Left cardiac atrium (tissue), 4 donors: ENCODE data around the gene PIK3R6. TPM values are rescaled to one million over a fixed set of nuclear protein-coding genes. Genes with fewer than 3 reads are reported as not detected.
"Not testable (repeated sequence)": the region's sequence is repeated elsewhere in the genome, so short reads cannot be mapped to it uniquely, and the experiment has no call there.

Experiments used
- ATAC-seq, 2 donors: fragments of 200-7000 bp; cut with Tn5 transposase; one replicate each; pipeline ENCODE4 v1.9.1; 2020; ENCODE audit warnings: mild to moderate bottlenecking in 2 of 2, moderate library complexity in 2 of 2
- DNase-seq: peaks from one replicate; pipeline ENCODE4 v3.0.0-alpha.2; 2020
- intact Hi-C, 2 donors: fragments of 100-400 bp; cut with DNase I; formaldehyde crosslinking; loops; one replicate each; pipeline versions ENCODE4 v1.14.1 to v1.15.1; 2022 to 2023
- total RNA-seq, 2 donors: library from RNA; stranded (reverse); fragmentation: NEBNext Ultra II Directional; extraction: Animal tissue kit (Norgen Biotek cat#: 25700); gene quantifications; one replicate each; pipeline ENCODE4 v1.2.1, GENCODE V29; 2021
- donor health status: DM: no; HTN: yes; CAD: no.
- donor health status: DM: no; HTN: yes; CAD: no; lungs with severe emphysema.
- donor health status: DM: yes; HTN: yes; CAD: no.
- donor health status: Dilated cardiomyopathy.

The PIK3R6 gene
- total RNA-seq, 2 donors from 2014 or later = 0.79 to 1.1 TPM

DNA sequence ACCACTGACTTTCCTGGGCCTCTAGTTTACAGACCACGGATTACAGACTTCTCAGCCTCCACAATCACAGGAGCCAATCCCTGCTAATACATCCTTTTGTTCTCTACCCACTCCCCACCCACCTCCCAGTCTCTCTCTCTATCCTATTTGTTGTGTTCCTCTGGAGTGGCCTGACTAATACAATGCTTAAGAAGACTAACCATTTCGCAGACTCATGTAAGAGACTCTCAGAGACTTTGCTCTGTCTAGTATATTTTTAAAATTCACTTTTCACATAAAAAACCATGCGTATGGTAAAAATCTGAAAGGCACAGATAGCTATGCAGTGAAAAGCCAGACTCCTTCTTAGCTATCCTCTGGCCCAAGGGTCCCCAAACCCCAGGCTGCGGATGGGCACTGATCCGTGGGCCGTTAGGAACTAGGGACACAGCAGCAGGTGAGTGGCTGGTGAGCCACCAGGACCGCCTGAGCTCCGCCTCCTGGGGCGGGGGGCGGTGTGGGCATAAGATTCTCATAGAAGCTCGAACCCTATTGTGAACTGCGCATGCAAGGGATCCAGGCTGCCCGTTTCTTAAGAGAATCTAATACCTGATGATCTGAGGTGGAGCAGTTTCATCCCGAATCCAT lies 7.6 kb downstream of the PIK3R6 start:
- no peak for DNase-seq
- no peak for ATAC-seq
- intact Hi-C loops = no loop called here

DNA sequence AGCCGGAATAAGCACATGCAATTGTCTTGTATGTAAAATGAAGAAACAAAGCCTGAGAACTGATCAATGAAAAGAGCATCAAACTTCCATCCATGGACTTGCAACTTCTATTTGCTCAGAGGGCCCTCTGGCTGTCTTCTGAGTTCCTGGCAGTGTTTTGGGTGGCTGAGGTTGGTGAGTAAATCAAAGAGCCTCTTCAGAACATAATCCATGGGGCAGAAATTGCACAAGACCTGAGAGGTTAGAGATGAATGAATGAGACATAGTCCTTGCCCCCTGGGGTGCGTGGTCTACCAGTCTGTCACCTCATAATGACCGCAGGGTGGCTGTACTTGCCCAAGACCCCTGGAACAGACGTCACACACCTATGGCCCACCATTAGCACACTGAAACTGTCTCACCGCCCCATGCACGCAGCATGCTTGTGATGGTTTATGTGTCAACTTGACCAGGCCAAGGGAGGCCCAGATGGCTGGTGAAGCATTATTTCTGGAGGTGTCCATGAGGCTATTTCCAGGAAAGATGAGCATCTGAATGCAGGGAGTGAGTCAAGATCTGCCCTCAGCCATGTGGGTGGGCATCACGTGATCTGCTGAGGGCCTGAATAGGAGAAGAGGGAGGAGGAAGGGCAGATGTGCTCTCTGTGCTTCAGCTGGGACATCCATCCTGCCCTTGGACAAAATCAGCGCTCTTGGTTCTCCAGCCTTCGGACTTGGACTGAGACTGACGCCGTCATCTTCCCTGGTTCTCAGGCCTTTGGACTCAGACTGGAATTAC lies 8.3 kb downstream of the PIK3R6 start:
- intact Hi-C loops = no loop called here
- ATAC-seq (peak in 1 of 2 donors; percentile 55), DNase-seq (no peak)

DNA sequence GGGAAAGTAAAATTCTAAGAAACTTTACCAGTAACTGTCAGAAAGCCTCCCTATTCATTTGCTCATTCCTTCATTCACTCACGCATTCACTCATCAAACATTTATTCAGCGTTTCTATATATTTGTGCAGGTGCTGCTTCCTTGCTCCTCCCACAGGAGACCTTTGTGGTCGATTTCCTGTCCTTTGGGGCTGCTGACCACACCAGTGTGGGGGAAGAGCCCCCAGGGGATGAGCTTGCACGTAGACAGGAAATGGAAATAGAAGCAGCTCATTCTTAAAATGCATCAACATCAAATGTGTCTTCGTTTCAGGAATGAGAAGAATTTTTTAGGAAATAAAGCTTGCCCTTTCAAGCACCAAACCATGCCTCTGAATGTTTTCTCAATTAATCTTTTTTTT lies 9.6 kb downstream of the PIK3R6 start:
- intact Hi-C loops = no loop called here
- DNase-seq (no peak), ATAC-seq (peak in 1 of 2 donors; percentile 51)

DNA sequence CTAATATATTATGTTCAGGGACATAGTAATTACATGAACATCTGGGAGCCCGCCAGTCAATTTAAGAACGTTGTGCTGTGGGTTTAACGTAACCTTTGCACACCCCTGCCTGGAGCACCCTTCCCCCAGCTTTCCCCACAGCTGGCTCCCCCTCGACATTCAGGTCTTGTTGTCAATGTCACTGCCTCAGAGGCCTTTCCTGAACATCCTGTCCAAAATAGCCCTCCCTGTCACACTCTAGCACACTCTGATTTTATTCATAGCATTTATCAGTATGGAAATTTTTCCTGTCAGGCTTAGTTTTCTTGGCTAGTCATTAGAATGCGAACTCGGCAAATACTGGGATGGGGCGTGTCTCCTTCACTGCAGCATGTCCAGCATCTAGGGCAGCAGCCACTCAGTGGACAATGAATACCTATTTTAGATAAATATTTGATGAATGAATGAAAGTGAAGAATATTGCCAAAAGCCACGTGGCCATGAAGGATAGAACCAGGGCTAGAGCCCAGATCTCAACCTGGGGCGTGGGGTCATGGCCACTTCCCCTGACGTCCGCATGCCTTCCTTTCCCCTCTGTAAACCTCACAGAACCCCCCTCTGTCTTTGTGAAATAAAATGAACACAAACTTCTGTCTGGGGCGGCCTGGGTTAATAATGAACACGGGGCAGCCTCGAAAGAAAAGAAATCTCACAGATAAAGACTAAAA lies 10.5 kb downstream of the PIK3R6 start:
- intact Hi-C loops = no loop called here
- no peak for DNase-seq

DNA sequence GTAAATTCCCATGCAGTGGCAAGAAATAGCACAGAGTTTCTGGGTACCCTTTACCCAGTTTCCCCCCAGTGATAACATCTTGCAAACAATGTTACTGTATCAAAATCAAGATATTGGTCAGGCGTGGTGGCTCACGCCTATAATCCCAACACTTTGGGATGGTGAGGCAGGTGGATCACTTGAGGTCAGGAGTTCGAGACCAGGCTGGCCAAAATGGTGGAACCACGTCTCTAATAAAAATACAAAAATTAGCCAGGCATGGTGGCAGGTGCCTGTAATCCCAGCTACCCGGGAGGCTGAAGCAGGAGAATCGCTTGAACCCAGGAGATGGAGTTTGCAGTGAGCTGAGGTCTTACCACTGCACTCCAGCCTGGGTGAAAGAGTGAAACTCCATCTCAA lies 11.3 kb downstream of the PIK3R6 start:
- DNase-seq, ATAC-seq, intact Hi-C loops: not testable (repeated sequence)

More for the DNA sequence above, 10.5 kb downstream of the PIK3R6 start:
- peak in 1 of 2 donors; percentile 65 for ATAC-seq

DNA sequence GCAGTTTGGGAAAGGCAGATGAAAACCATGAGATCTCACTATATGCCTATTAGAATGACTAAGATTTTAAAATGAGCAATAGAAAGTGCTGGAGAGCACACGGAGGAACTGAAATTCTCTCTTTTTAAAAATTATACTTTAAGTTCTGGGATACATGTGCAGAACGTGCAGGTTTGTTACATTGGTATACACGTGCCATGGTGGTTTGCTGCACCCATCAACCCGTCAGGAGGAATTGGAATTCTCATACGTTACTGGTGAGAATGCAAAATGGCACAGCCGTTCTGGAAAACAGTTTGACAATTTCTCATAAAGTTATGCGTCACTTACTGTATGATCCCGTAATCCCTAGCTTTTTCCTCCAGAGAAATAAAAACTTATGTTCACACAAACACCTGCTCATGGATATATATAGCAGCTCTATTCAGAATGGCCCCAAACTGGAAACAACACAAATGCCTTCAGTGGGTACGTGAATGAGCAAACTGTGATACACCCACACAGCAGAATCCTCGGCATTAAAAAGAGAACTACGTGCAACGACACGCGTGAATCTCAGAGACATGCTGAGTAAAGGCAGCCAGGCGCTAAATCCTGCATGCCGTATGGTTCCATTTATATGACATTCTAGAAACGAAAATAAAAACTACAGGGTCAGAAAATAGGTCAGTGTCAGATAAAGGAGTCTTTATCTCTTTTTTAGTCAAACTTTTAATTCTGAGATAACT lies 11.8 kb downstream of the PIK3R6 start:
- no peak for ATAC-seq
- DNase-seq = no peak
- intact Hi-C loops = no loop called here

DNA sequence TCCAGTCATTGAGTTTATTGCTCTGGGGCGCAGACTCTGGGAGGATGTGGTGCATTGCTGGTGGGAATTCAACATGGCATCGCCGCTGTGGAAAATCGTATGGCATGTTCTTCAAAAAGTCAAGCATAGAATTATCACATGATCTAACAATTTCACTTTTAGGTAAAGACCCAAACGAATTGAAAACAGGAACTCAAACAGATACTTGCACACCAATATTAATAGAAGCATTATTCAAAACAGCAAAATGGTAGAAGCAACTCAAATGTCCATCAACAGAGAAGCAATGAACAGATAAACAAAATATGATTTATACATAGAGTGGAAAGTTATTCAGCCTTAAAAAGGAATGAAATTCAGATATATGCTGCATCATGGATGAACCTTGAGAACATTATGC lies 15.9 kb downstream of the PIK3R6 start:
- intact Hi-C loops = no loop called here
- no peak for ATAC-seq

DNA sequence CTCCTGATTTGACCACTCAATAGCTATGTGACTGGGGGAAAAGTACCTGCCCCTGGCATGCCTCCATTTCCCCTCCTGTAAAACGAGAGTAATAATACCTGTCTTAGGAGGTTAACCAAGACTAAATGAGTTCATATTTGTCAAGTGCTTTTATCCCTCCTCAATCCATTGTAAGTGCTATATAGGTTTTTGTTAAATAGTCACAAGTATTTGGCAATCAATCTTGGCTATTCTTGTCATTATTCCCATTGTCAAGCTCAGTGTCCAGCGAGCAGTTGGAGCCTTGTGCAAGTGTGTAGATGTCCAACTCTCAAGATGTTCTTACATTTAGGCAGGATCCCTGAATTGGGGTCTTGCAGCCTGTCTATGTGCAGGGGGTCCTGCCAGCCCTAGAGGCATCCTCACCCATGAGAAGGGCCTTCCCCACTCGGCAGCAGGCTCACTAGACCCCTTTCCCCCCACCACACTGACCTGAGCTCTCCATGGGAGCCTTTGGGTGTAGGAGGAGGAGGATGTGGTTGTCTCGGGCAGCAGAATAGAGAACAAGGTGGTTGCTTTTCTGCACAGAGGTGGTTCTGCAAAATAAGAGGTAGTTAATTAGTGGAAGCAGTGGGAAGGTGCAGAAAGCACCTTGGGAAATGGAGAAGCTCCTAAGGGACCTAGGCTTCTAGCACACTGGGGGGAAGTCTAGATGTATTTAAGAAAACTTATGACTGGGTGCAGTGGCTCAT lies 18.0 kb downstream of the PIK3R6 start:
- DNase-seq = no peak
- intact Hi-C loops = no loop called here
- no peak for ATAC-seq

More for the DNA sequence above, 15.9 kb downstream of the PIK3R6 start:
- DNase-seq = no peak

DNA sequence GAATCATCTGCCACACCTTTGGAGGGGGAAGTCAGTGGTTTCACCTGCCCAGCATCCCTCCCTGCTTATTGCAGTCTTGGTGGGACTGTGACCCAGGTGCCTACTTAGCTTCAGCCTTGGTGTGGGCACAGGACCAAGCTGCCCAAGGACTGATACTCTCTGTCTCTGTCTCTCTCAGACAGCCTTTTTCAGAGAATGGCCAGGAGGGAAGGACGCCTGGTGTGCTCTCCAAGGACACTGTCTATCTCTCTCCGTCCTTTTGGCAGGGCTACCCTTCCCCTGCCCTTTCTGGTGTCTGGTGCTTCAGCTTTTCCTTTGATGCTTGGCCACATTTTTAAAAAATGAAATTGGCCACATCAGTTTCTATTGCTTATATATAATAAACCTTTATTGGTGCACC lies 19.6 kb downstream of the PIK3R6 start:
- ATAC-seq = peak; percentile 79 to 83
- peak; percentile 34 for DNase-seq
- intact Hi-C loops = no loop called here

DNA sequence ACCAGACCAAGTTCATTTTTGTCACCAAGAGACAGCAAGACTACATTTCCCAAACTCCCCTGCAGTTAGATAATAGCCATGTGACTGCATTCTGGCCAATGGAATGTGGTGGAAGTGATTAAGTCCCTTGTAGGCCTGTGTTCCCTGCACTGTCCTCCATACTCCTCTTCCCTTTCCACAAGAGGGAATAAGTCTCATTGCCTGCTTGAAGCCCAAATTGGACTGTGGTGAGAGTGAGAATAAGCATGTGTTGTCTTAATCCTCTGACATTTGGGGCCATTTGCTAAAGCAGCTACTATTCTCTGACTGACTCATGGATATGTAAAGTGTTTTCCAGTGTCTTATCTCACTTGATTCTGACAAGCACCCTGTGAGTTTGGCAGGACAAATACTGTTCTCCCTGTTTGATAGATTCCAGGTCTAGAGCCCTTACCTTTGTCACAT lies 20.7 kb downstream of the PIK3R6 start:
- ATAC-seq = peak; percentile 91
- DNase-seq = no peak
- intact Hi-C loops = no loop called here

DNA sequence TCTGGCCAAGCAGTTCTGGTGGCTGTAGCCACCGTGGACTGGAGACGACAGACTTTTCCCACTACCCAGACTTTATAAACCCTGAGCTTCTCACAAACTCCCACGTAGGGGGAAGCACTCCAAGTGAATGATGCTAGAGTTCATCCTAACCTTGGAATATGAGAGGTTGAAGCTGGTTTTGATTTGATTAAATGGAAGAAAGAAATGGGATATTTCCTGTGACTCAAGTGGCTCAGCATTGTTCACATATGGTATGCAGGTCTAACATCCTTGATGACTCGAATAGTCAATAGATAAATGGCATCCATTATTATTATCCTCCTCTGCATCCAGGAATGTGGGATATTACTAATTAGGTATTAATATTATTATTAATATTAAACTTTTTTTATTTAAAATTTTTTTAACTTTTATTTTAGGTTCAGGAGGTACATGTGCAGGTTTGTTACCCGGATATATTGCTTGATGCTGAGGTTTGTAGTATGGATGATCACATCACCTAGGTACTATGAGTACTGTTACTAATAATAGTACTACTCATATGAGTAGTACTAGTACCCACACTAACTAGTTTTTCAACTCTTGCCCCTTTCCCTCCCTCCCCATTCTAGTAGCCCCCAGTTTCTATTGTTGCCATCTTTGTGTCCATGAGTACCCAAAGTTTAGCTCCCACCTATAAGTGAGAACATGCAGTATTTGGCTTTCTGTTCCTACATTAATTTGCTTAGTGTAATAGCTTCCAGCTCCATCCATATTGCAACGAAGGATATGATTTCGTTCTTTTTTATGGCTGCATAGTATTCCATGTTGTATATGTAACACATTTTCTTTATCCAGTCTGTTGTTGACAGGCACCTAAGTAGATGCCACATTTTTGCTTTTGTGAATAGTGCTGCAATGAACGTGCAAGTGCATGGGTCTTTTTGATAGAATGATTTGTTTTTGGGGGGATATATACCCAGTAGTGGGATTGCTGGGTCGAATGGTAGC lies 22.9 kb downstream of the PIK3R6 start:
- DNase-seq (no peak), ATAC-seq (no peak)
- intact Hi-C loops = no loop called here

DNA sequence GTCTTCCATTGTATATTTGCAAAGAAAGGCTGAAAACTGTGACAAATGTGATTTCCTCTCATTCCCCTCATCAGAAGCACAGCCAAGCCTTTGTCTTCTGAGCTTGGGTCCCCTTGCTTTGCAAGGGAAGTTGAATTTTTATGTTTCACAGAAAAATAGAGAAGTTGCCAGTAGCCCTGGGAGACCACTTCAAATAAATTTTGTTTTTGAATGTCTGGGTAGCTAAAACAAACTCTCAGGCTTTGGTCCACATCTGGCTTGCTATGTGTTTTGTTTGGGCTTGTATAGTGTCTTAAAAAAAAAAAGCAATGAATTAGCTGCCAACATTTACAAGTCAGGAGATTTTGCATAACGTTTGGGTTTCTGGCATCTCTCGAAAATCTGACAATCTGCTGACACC lies 24.1 kb downstream of the PIK3R6 start:
- intact Hi-C loops = no loop called here
- ATAC-seq = no peak
- DNase-seq = no peak

DNA sequence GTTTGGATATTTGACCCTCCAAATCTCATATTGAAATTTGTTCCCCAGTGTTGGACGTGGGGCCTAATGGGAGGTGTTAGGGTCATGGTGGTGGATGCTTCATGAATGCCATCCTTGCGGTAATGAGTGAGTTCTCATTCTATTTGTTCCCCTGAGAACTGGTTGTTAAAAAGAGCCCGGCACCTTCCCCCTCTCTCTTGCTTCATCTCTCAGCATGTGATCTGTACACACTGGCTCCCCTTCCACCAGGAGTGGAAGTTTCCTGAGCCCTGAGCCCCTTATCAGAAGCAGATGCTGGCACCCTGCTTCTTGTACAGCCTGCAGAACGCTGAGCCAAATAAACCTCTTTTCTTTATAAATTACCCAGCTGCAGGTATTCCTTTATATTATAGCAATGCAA lies 25.6 kb downstream of the PIK3R6 start:
- no peak for DNase-seq
- no peak for ATAC-seq
- intact Hi-C loops = no loop called here

DNA sequence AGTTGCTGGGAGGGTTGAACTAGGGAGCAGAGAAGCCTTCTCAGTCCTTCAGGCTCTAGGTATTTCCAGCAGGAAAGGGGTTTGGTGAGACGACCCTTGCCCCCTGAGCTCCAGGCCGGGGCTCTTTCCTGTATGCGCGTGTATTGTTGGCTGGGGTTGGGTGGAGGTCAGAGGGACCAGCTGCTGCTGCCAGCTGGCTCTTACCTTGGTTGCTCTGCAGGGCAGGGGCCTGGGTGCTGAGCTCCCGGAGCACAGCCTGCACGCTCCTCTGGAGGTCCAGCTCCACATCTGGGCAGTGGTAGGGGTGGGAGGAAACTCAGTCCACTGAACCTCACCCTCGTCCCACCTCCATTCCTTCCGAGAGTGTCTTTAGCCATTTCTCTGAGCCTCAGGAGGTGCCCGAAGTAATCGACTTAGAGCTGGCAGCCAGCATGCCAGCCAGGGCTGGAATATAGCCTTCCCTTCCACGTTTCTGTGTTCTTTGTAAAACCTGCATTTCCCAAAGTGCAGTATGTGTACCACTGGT lies 28.0 kb downstream of the PIK3R6 start:
- no peak for ATAC-seq
- intact Hi-C loops = loop anchor here in 1 of 2 donors (5.0 kb wide), 1 partner anchor 43 kb away; no protein-coding TSS in a partner anchor

DNA sequence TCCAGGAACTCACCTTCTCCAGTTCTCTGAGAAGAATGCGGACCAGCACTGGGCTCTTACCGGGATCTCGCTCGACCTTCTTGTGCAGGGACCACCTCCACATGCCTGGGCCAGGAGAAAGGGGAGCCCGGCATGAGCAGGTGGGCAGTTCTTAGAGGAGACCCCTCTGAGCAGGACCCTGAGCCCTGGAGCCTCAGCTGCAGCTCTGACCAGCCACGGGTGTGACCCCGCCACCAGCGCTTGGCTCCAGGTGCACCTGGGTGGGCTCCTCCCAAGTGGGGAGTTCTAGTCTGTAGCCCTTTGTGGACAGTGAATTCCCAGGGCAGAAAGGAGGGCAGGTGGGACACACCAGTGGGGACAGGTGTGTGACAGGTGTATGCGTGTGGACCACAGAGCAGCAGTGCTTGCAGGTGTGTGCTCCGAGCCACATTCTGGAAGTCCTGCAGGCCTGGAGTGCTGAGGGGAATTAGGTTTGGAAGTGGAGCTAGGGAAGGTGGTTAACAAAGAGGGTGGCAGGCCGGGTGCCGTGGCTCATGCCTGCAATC lies 28.9 kb downstream of the PIK3R6 start:
- intact Hi-C loops = loop anchor here in 1 of 2 donors (5.0 kb wide), 1 partner anchor 44 kb away; no protein-coding TSS in a partner anchor
- DNase-seq (no peak), ATAC-seq (no peak)

More for the DNA sequence above, 28.0 kb downstream of the PIK3R6 start:
- DNase-seq = no peak

DNA sequence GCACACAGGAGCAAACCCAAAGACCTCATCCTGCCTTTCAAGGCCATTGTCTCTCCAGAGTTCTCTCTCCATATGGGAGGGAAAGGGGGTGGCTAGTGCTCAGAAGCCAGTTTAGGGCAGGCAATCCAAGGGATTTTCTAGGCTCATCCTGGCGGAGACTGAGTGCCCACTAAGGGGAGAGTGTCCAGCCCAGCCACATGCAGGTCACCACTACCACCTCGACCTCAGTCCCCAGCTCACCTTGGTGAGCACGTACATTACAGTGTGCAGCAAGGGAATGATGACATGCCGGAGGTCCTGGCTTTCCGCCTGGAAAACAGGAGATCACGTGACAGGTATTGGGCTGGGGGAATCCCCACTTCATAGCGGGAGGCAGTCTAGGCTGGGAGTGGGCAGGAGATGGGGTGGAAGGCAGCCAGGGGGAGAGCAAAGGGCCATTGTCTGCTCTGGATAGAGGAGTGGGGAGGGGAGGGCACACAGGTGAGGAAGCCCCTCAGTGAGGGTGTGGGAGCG lies 29.9 kb downstream of the PIK3R6 start:
- intact Hi-C loops = loop anchor here in 1 of 2 donors (5.0 kb wide), 1 partner anchor 45 kb away; no protein-coding TSS in a partner anchor
- ATAC-seq = peak in 1 of 2 donors; percentile 31

More for the DNA sequence above, 29.9 kb downstream of the PIK3R6 start:
- no peak for DNase-seq
